HepG2 (cell line): ENCODE measurements around the gene MBOAT7. TPM values are rescaled to one million over a fixed set of nuclear protein-coding genes. Genes with fewer than 3 reads are reported as not detected.

Source experiments
- GLI4 ChIP-seq: sonication (generic); formaldehyde crosslinking; IDR thresholded peaks from 2 replicates; pipeline ENCODE4 v1.5.1; 2020; ENCODE audit warnings: missing genetic modification reagents, mild to moderate bottlenecking, moderate library complexity, borderline replicate concordance
- HOXA5 ChIP-seq: sonication (generic); formaldehyde crosslinking; IDR thresholded peaks from 2 replicates; pipeline ENCODE4 v1.4.0; 2020; ENCODE audit warnings: missing genetic modification reagents
- MBD4 ChIP-seq: IDR thresholded peaks from 2 replicates; pipeline ENCODE4 v1.6.1; 2012; ENCODE audit warnings: low read length, inconsistent platforms, borderline replicate concordance
- RFX3 ChIP-seq: IDR thresholded peaks from 2 replicates; pipeline ENCODE4 v1.6.1; 2016; ENCODE audit warnings: missing biosample characterization, missing genetic modification reagents
- RORA ChIP-seq: sonication (generic); formaldehyde crosslinking; IDR thresholded peaks from 2 replicates; pipeline ENCODE4 v1.5.0; 2020; ENCODE audit warnings: mild to moderate bottlenecking, missing genetic modification reagents, moderate library complexity
- TOE1 ChIP-seq: sonication (generic); formaldehyde crosslinking; IDR thresholded peaks from 2 replicates; pipeline ENCODE4 v1.4.0; 2020; ENCODE audit warnings: mild to moderate bottlenecking, missing genetic modification reagents
- ZNF337 ChIP-seq: sonication (generic); formaldehyde crosslinking; IDR thresholded peaks from 2 replicates; pipeline ENCODE4 v1.5.1; 2020; ENCODE audit warnings: missing genetic modification reagents, low read depth, mild to moderate bottlenecking, borderline replicate concordance
- ZNF737 ChIP-seq: sonication (generic); formaldehyde crosslinking; IDR thresholded peaks from 2 replicates; pipeline ENCODE4 v1.5.0; 2020; ENCODE audit warnings: missing genetic modification reagents, mild to moderate bottlenecking, borderline replicate concordance
- polyA plus RNA-seq, 8 experiments: library from polyadenylated mRNA; depleted of rRNA in 3 of 8; stranded (reverse) in 7 of 8; unstranded in 1 of 8; fragments of >200 nt; fragmentation: Illumina TruSeq in 4 of 8; extraction: Trizol in 4 of 8; gene quantifications; 2 replicates each; pipeline versions ENCODE4 v1.2.1 to v1.2.3, GENCODE V29; 2011 to 2016; ENCODE audit warnings: low read depth in 4 of 8, missing spikeins in 1 of 8, mixed read lengths in 1 of 8; ENCODE audit not compliant: insufficient read depth in 1 of 8
- total RNA-seq, 5 experiments: library from RNA; depleted of rRNA; stranded (reverse); fragments of >200 nt; fragmentation: Illumina TruSeq; extraction: Trizol; gene quantifications; 2 replicates each; pipeline ENCODE4 v1.2.3, GENCODE V29; 2016; ENCODE audit warnings: low read depth in 1 of 5
- TF ChIP-seq, protein P1 (sequence below): sonication (generic); formaldehyde crosslinking; IDR thresholded peaks from 2 replicates; pipeline ENCODE4 v1.4.0; 2020; ENCODE audit warnings: missing genetic modification reagents
- TF ChIP-seq, protein P2 (sequence below): sonication (generic); formaldehyde crosslinking; IDR thresholded peaks from 2 replicates; pipeline ENCODE4 v1.5.0; 2020; ENCODE audit warnings: mild to moderate bottlenecking, missing genetic modification reagents
- TF ChIP-seq, protein P3 (sequence below): sonication (generic); formaldehyde crosslinking; IDR thresholded peaks from 2 replicates; pipeline ENCODE4 v1.4.0; 2020; ENCODE audit warnings: mild to moderate bottlenecking, missing genetic modification reagents

MBOAT7 gene
- total and polyA plus RNA-seq, 2 of the 13 experiments (the other 11 are each of a cell fraction or from before 2014, with no cell fraction given) = 22.2 to 25.5 TPM

DNA sequence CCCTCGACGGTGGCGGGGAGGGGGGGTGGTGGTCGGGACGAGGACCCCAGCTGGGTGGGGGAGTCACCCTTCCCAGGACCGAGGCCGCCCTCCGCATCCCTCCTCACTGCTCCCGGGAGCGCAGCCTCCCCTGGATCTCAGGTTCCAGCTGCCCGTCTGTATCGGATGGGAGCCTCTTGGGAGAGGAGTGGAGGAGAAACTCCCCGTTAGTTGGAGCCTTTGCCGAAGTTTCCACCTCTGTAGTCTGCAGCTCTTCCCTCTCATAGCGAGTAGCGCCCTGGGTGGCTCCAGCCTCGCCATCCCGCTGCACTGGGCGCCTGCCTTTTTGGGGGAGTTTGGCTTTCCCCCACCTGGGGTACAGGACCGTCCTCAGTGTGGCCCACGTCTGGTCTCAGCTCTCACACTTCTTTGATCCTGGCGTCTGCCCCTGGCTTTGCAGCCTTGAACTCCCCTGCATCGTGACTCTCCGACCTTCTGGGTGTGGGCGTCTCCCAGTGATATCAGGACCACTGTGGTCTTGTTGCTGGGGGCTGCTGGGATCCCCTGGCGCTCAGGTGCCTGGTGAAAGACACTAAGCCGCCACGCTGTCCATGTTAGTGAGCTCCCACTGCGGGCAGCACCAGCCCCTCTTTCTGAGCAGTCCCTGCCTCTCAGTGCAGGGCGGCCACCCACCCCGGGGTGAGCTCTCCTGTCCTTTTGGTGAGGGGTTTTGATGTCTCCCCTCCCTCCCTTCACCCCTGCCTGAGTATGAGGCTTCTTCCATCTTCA lies 50.7 kb downstream of the MBOAT7 start (continued):
- TF ChIP-seq, protein P1, sequence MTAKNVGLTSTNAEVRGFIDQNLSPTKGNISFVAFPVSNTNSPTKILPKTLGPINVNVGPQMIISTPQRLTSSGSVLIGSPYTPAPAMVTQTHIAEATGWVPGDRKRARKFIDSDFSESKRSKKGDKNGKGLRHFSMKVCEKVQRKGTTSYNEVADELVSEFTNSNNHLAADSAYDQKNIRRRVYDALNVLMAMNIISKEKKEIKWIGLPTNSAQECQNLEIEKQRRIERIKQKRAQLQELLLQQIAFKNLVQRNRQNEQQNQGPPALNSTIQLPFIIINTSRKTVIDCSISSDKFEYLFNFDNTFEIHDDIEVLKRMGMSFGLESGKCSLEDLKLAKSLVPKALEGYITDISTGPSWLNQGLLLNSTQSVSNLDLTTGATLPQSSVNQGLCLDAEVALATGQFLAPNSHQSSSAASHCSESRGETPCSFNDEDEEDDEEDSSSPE (CRISPR knock-in tag) = no peak
- TF ChIP-seq MBD4 (no peak), HOXA5 (no peak), RFX3 (CRISPR knock-in tag) (no peak), ZNF737 (no peak), ZNF337 (no peak), TOE1 (CRISPR knock-in tag) (no peak), GLI4 (CRISPR knock-in tag) (no peak), RORA (no peak)
- TF ChIP-seq, protein P2, sequence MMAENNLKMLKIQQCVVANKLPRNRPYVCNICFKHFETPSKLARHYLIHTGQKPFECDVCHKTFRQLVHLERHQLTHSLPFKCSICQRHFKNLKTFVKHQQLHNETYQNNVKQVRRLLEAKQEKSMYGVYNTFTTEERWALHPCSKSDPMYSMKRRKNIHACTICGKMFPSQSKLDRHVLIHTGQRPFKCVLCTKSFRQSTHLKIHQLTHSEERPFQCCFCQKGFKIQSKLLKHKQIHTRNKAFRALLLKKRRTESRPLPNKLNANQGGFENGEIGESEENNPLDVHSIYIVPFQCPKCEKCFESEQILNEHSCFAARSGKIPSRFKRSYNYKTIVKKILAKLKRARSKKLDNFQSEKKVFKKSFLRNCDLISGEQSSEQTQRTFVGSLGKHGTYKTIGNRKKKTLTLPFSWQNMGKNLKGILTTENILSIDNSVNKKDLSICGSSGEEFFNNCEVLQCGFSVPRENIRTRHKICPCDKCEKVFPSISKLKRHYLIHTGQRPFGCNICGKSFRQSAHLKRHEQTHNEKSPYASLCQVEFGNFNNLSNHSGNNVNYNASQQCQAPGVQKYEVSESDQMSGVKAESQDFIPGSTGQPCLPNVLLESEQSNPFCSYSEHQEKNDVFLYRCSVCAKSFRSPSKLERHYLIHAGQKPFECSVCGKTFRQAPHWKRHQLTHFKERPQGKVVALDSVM (CRISPR knock-in tag) = no peak
- TF ChIP-seq, protein P3, sequence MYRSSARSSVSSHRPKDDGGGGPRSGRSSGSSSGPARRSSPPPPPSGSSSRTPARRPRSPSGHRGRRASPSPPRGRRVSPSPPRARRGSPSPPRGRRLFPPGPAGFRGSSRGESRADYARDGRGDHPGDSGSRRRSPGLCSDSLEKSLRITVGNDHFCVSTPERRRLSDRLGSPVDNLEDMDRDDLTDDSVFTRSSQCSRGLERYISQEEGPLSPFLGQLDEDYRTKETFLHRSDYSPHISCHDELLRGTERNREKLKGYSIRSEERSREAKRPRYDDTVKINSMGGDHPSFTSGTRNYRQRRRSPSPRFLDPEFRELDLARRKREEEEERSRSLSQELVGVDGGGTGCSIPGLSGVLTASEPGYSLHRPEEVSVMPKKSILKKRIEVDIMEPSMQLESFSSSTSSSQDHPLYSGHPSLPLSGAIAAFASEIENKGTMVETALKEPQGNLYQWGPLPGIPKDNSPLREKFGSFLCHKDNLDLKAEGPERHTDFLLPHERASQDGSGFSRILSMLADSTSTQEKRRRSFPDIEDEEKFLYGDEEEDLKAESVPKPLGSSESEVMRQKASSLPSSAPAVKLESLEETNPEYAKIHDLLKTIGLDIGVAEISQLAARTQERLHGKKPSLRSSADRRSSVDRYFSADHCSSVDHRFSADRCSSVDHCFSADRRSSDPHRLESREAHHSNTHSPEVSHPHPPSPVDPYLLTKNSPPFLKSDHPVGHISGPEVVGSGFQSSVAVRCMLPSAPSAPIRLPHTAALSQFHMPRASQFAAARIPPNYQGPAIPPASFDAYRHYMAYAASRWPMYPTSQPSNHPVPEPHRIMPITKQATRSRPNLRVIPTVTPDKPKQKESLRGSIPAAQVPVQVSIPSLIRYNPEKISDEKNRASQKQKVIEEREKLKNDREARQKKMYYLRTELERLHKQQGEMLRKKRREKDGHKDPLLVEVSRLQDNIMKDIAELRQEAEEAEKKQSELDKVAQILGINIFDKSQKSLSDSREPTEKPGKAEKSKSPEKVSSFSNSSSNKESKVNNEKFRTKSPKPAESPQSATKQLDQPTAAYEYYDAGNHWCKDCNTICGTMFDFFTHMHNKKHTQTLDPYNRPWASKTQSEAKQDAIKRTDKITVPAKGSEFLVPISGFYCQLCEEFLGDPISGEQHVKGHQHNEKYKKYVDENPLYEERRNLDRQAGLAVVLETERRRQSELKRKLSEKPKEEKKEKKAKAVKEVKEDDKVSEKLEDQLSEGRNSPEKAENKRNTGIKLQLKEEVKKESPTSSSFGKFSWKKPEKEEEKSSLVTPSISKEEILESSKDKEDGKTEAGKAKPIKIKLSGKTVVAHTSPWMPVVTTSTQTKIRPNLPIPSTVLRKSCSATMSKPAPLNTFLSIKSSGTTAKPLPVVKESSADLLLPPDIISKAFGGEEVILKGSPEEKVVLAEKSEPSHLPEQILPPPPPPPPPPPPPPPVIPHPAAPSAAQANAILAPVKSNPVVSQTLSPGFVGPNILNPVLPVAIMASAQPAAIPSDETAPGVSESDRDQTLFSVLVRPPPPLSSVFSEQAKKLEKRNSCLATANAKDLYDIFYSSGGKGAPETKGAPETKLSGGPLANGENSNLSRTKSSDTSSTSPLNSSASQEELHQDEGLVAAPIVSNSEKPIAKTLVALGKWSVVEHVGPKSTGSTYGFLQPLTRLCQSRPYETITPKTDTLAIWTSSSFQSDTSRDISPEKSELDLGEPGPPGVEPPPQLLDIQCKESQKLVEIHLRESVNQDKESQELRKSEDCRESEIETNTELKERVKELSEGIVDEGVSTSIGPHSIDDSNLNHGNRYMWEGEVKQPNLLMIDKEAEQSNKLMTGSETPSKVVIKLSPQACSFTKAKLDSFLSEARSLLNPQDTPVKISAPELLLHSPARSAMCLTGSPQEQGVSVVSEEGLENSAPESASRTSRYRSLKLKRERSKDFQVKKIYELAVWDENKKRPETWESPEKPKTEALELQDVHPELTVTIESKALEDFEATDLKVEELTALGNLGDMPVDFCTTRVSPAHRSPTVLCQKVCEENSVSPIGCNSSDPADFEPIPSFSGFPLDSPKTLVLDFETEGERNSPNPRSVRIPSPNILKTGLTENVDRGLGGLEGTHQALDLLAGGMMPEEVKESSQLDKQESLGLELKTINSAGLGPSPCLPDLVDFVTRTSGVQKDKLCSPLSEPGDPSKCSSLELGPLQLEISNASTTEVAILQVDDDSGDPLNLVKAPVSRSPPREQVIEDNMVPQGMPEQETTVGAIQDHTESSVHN = no peak
